ENCODE measurements around the gene UMODL1. TPM values are rescaled to one million over a fixed set of nuclear protein-coding genes. Genes with fewer than 3 reads are reported as not detected.

UMODL1 gene
- total RNA-seq, 1 donor from 2014 or later, result 0.05 TPM

GRCh38 chr21:42183374-42184266, 112.5 kb downstream of the UMODL1 start:
- DNase-seq, result no peak
- peak; percentile 20 for ATAC-seq (ENCODE audit: poor library complexity)
- intact Hi-C loops (cut with DNase I), result no loop called here

- DNase-seq (no peak), ATAC-seq (ENCODE audit: poor library complexity) (no peak)
- intact Hi-C loops (cut with DNase I), result no loop called here
Observed at GRCh38 chr21:42186591-42186990, 115.5 kb downstream of the UMODL1 start.

- intact Hi-C loops (cut with DNase I), result no loop called here
- DNase-seq (peak; percentile 59), ATAC-seq (ENCODE audit: poor library complexity) (peak; percentile 82)
Observed at GRCh38 chr21:42187976-42188653, 117.0 kb downstream of the UMODL1 start.

DNA sequence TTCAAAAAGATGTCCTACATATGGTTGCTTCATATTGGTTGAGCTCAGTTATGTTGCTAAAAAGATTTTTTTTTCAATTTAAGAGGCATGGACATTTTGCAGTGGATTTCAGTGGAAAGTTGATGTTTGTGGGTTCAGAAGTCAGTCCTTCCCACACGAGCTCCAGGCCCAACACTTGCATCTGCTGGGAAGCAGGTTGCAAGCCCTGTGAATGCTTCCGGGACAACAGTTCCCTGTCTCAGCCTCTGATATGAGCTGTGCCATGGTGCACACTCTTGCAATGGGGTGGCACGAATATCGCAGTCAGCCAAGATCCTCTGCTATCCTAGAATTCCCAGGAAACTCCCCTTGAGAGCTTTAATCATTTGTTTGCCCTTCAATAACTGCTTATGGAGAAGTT, 117.5 kb downstream of the UMODL1 start:
- DNase-seq (no peak), ATAC-seq (ENCODE audit: poor library complexity) (no peak)
- intact Hi-C loops (cut with DNase I), result no loop called here

DNA sequence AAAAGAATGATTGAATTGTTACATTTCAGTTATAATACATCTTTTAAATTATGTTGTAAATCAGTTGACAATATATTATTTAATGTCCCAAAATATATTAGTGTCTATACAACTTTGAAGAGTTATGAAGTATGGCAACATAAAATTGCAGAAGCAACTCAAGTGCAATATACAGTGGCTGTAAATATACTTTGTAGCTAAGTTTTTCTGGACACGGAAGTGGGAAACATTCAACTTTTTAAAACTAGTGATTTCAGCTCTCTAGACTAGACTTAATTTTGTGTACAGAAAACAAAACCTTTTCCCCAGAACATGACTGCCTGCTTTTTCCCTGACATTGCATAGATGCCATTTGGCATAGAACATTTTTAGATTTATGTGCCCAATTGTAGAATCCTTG, 118.3 kb downstream of the UMODL1 start:
- DNase-seq, result no peak
- intact Hi-C loops (cut with DNase I), result no loop called here
- ATAC-seq (ENCODE audit: poor library complexity), result no peak

GRCh38 chr21:42189860-42190485, 118.9 kb downstream of the UMODL1 start:
- DNase-seq (no peak), ATAC-seq (ENCODE audit: poor library complexity) (no peak)
- intact Hi-C loops (cut with DNase I), result no loop called here

- ATAC-seq (ENCODE audit: poor library complexity) (no peak), DNase-seq (no peak)
- intact Hi-C loops (cut with DNase I), result no loop called here
Observed at GRCh38 chr21:42190486-42190863, 119.4 kb downstream of the UMODL1 start.

DNA sequence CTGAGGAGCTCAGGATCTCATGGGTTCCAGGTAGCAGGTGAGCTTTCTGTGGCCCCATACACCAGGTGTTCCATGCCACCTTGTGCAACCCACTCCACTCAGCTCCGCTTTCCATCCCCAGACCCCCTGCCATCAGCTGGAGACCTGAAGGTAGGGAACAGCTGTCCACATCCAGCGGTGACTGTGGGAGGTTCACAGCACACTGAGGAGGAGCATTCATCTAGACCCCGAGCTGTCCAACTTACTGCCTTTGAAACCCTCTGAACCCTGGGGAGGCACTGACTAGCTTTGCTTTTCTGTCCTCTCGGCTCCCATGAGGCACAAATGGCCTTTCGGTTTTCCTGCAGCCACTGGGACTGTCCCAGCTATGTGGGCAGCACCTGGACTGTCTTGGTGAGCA, 119.9 kb downstream of the UMODL1 start:
- intact Hi-C loops (cut with DNase I), result no loop called here
- DNase-seq (no peak), ATAC-seq (ENCODE audit: poor library complexity) (no peak)

DNA sequence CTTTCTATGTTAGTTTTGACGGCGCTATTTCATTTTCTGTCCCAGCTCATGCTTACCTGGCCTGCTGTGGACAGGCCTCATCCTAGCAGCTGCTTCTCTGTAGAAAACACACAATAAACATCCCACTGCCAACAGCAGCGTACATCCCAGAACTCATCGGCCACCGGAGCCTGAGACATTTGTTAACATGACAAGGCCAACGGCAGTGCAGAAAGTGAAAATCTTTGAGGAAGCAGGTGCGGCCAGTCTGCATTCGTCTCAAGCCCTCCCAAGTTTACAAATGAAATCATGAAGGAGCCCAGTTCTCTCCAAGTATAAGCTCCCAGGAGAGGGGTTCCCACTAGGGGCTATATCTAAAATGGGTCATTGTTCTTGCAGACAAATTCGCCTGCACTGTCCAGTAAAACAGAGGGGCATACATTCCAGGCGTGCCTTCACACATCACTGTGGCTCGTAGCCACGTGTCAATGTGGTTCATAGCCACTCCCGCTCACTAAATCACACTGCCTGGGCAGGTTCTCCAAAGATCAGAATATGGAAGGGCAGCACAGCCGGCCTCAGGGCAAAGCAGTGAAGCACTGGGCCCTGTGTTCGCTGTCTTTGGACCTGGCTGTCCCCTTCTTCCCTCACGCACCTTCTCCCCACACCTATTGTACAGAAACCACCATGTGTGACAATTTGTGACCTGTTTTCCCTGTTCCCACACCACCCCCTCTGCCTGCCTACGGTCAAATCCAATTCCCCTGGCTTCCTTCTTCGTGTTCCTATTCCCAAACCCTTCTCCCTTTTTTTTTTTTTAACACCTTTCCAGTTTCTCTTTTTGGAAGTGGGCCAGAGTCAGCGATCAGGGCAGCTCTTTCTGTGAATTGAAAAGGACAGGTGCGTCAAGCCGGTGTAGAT, 120.8 kb downstream of the UMODL1 start:
- no peak for DNase-seq
- intact Hi-C loops (cut with DNase I), result no loop called here
- no peak for ATAC-seq (ENCODE audit: poor library complexity)

Other genes starting within 250 kb of the UMODL1 start
- gene PRDM15, start 192.0 kb upstream of the UMODL1 start, total RNA-seq, result 3.8 TPM
- gene C2CD2, start 117.3 kb upstream of the UMODL1 start, total RNA-seq, result 4.6 TPM
- 5.5 TPM for gene ZBTB21, start 61.0 kb upstream of the UMODL1 start, total RNA-seq
- 7.3 TPM for gene ABCG1, start 147.8 kb downstream of the UMODL1 start, total RNA-seq
- 1.00 TPM for gene TFF3, start 244.1 kb downstream of the UMODL1 start, total RNA-seq